DMS114 treated with DMSO at 0.1 percent for 48 hours (cell line): ENCODE data around the gene RTL9.
"Not testable (repeated sequence)": the region's sequence is repeated elsewhere in the genome, so short reads cannot be mapped to it uniquely, and the experiment has no call there.

ENCODE experiments used
- DNase-seq: peaks from one replicate; lab custom pipeline; 2025; ENCODE audit not compliant: unreplicated experiment; lab: John Stamatoyannopoulos, UW

The RTL9 gene

GRCh38 chrX:110403441-110404238, 45.0 kb downstream of the RTL9 start:
- DNase-seq = no peak

- no peak for DNase-seq
These were observed 45.7 kb downstream of the RTL9 start for GRCh38 chrX:110404376-110404775.

GRCh38 chrX:110406250-110406649, 47.6 kb downstream of the RTL9 start:
- not testable (repeated sequence) for DNase-seq

GRCh38 chrX:110406822-110407221, 48.2 kb downstream of the RTL9 start:
- DNase-seq = no peak

GRCh38 chrX:110407910-110408545, 49.4 kb downstream of the RTL9 start:
- peak; percentile 60 for DNase-seq
